Stimulated activated CD8-positive, alpha-beta memory T cell treated with anti-CD3 and anti-CD28 coated beads, Interleukin-7, amount 100 ng/mL, for 24 hours (primary cell): ENCODE data around the gene PCBP4.

Experiments used
- DNase-seq: peaks from one replicate; pipeline ENCODE4 v3.0.0-alpha.2; 2020; ENCODE audit warnings: low read depth

PCBP4 gene

DNA sequence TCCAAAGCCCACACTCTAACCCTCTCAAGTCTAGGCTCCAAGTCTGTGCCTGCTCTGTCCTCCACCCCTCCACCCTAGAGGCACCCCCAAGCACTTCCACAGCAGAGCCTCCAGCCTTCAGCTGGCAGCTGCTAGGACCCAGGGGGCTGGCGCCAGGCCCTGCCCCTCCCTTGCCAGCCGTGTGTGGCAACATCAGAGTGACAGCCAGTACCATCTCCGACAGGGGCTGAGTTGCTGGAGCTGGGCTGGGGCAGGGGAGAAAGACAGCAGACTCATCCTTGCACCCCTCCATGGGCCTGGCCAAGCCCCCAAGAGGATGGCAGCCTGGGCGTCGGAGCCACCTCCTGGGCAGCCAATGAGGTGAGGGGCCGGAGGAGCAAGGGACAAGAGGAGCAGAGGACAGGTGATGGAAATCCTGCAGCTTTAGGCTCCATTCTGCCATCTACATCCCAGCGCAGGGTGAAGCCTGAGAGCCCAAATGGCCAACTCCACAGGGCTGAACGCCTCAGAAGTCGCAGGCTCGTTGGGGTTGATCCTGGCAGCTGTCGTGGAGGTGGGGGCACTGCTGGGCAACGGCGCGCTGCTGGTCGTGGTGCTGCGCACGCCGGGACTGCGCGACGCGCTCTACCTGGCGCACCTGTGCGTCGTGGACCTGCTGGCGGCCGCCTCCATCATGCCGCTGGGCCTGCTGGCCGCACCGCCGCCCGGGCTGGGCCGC, 11.9 kb downstream of the PCBP4 start, which contains the start of gene GPR62:
Gene GPR62 (plus strand): TSS at position 207 of the 718 bp plus-strand sequence. CDS start 272 bp downstream, at position 479.
- no peak for DNase-seq

DNA sequence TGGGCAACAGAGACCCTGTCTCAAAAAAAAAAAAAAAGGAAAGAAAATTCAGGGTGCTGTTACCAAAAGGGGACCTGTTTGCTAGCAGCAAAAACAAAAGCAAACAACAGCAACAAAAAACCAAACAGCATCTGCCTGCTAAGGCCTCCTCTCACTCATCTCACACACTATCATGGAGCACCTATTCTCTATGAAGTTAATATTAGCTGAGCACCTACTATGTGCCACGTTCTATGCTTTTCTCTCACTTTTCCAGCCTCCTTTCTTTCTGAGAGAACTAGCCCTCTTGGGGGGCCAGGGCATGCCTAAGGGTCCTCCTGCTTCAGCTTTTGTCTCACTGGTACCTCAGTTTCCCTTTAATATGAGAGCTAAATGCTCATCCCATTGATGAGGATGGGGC, 12.5 kb downstream of the PCBP4 start:
- no peak for DNase-seq

DNA sequence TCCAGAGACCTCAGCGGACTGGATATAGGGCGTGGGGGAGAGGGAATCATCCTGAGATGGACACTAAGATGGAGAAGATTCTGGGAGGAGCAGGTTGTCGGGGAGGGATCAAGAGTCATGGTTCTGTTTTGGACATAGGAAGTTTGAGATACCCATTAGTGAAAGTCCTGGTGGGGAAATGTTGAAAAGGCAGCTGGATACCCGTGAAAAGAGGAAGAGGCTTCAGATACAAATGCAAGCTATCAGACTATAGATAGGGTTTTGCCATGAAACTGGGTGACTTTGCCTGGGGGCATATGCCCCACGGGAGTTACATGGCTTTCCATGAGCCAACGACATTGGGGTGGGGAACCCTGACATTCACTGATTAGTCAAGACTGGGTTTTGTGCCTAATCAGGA, 13.1 kb downstream of the PCBP4 start:
- no peak for DNase-seq

DNA sequence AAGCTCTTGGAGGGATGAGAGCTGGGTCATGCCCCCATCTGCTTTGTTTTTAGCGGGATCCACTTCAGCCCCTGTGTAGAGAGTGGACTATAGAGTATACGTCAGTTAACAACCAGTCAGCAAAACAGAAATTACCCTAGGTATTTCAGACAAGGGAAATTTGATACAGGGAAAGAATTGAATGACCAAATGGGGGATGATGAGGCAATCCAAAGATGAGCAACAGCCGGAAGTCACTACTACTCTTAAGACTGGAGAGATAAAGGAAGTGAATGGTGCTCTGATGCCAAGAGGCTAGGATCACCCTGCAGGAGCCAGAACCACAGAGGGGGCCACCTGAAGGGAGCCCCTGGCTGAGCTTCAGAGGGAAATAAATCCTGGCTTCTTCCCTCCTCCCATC, 13.8 kb downstream of the PCBP4 start:
- no peak for DNase-seq

DNA sequence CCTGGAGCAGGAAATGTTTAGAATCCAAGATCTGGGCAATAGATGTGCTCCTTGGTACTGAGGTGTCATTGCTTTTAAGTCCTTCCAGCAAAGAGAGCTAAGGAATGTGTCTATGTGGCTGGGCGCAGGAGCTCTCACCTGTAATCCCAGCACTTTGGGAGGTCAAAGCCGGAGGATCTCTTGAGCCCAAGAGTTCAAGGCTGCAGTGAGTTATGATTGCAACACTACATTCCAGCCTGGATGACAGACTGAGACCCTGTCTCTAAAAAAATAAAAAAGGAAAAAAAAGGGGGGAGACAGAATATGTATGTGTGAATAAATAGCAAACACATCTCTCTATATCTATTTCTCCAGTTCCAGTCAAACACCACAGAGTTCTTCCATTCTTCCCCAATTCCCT, 16.4 kb downstream of the PCBP4 start:
- DNase-seq = no peak

DNA sequence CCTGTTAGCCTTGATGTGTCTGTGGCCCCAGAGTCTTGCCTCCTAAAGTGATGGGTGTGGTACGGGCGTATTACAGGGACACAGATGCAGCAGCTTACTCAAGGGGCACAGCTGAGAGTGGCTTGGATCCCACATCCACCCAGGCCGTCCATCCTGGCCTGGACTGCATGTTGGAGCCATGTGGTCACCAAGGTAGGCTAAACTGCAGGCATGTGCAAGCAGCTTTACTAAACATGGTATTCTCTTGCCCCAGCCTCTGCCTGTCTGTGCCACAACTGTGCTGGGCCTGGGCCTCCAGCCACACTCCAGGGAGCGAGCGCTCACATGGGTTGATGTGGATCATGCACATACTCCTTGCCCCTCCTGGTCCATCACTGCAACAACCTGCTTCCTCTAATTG, 18.1 kb downstream of the PCBP4 start:
- no peak for DNase-seq

DNA sequence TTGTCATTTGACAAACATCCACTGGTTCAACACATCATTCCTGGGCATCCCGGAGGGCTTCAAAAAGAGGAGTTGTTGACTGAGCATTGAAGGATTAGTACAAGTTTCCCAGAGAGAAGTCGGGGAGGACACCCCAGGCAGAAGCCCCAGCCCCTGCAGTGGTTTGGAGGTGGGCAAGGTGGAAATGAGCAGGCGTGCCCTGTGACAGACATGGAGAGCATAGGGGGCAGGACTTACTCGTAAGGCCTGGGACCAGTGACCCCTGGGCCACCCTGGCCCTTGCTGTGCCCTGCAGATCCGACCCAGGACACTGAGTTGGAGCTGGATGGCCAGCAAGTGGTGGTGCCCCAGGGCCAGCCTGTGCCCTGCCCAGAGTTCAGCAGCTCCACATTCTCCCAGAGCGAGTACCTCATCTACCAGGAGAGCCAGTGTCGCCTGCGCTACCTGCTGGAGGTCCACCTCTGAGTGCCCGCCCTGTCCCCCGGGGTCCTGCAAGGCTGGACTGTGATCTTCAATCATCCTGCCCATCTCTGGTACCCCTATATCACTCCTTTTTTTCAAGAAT, 19.2 kb downstream of the PCBP4 start:
- DNase-seq = no peak

DNA sequence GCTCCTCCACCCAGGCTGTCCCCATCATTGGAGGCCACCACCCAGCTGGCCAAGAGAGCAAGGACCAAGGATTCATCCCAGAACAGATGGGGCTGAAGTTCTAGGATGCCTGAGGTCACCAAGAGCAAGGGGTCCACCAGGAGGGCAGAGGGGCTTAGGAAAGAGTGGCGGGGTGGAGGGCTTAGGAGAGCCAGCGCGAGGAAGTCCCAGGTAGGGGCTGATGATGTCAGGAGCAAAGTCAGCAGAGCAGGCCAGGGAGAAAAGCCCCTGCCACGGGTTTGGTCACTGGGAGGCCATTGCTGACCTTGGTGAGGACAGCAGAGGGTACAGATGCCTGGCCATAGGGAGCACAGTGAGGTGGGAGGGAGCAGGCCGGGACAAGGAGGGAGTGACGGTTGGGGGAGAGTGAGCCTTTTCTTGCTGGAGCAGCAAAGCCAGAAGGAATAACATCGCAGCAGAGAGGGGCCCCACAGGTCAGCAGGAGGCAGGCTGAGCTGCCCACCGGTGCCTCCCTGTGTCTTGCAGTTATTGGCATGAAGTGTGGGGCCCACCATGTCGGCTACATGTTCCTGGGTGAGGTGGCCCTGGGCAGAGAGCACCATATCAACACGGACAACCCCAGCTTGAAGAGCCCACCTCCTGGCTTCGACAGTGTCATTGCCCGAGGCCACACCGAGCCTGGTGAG, 19.9 kb downstream of the PCBP4 start:
- DNase-seq = no peak

DNA sequence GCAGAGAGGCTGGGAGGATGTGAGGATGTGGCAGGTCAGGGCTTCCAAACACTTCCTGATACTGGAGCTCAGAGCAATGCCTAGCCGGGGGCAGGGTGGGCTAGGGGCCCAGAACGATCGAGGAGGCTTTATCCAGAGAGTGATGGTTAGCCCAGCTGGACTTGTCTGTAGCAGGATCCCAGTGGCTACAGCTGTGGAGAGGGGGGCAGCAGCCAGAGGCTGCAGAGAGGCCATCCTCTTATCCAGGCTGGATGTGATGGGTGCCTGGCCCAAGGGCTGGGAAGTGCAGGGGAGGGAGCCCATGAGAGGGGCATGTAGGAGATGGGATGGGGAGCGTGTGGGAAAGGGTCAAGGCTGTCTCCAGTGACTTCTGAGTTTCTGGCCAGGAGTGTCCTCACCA, 20.5 kb downstream of the PCBP4 start:
- no peak for DNase-seq

DNA sequence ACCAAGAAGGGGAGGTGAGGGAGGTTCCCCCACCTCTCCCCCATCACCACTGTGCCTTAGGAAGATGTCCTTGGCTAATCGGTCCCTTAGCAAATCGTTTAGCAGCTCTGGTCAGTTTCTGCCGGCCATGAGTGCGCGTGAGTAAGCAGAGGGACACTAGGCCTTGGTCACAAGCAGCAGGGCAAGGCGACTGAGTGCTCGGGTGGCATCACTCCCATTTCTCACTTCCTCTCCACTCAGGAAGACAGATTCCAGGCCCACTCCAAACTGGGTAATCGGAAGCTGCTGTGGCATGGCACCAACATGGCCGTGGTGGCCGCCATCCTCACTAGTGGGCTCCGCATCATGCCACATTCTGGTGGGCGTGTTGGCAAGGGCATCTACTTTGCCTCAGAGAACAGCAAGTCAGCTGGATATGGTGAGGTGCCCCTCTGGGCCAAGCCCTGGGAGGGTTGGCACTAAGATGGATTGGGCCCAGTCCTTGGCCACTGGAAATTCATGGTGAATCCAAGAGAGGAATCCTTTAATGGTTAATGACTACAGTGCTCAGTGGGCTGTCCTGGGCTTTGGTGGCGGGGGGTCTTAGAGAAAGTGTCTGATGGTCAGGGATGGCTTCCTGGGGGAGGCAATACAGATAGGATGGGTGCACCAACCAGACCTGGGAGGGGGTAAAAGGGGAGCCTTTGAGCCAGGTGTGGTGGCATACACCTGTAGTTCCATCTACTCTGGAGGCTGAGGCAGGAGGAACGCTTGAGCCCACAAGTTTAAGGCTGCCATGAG, 21.1 kb downstream of the PCBP4 start:
- no peak for DNase-seq

DNA sequence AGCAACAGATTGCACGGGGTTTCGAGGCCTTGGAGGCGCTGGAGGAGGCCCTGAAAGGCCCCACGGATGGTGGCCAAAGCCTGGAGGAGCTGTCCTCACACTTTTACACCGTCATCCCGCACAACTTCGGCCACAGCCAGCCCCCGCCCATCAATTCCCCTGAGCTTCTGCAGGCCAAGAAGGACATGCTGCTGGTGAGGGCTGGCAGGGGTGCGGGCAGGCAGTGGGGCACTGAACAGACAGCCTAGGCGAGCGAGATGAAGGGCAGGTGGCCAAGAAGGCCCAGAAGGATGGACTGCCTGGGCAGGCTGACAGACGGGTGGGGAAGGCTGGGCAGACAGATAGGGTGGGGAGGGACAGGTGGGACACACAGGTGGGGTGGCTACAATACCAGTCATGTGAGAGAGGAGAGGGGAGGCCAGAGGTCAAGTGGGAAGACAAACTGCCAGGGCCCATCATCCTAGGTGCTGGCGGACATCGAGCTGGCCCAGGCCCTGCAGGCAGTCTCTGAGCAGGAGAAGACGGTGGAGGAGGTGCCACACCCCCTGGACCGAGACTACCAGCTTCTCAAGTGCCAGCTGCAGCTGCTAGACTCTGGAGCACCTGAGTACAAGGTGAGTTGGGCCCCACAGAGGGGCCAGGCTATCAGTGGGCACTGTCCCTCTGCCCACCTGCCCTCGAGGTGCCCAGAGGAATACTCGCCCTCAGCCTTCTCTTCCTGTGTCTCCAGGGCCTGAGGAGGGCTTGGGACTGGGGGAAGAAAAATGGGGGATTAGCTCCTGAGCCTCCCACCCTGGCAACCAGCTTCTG, 22.0 kb downstream of the PCBP4 start:
- DNase-seq = no peak

DNA sequence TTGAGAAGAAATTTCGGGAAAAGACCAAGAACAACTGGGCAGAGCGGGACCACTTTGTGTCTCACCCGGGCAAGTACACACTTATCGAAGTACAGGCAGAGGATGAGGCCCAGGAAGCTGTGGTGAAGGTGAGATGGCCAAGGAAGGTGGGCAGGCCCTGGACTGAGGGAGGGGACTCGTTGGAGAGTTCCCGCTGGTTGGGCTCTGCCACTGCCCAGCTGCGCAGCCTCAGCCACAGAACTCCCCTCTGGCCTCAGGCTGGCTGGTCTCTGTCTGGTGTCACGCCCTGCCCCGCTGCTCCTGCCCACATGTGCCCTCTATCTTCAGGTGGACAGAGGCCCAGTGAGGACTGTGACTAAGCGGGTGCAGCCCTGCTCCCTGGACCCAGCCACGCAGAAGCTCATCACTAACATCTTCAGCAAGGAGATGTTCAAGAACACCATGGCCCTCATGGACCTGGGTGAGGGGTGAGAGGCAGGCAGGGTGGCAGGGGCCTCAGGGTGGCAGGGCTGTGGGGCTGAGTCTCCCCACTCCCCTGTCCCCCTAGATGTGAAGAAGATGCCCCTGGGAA, 22.7 kb downstream of the PCBP4 start:
- DNase-seq = no peak

DNA sequence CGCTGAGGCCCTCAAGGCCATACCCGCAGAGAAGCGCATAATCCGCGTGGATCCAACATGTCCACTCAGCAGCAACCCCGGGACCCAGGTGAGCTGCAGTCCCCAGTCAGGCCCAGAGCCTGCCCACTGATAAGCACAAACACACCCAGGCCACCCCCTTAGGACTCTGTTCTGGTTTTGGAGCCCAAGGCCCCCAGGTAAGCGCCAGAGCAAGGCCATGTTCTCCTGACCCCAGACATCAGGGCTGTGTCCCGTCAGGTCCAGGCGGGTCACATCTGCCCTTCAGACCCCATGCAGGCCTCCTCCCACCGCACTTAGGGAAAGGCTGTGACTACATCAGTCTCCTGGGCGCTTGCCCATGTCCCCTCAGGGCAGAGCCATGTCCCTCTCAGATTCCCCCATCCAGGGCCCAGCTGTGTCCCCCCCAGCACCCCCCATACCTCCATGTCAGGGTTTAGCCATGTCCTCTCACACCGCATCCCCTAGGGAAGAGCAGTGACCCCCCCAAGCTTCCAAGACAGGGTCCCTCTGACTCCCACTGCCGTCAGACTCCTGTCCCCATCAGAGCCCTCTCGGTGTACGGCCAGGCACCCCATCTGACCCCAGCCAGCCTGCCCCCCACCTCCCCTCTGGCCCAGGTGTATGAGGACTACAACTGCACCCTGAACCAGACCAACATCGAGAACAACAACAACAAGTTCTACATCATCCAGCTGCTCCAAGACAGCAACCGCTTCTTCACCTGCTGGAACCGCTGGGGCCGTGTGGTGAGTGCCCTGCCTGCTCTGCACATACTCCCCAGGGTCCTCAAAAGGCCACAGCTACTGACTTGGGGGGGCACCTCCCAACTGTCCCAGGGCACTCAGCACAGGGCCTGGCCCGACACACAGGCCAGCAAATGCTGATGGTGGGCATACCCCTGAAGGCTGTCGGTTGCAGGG, 23.5 kb downstream of the PCBP4 start:
- DNase-seq = no peak

DNA sequence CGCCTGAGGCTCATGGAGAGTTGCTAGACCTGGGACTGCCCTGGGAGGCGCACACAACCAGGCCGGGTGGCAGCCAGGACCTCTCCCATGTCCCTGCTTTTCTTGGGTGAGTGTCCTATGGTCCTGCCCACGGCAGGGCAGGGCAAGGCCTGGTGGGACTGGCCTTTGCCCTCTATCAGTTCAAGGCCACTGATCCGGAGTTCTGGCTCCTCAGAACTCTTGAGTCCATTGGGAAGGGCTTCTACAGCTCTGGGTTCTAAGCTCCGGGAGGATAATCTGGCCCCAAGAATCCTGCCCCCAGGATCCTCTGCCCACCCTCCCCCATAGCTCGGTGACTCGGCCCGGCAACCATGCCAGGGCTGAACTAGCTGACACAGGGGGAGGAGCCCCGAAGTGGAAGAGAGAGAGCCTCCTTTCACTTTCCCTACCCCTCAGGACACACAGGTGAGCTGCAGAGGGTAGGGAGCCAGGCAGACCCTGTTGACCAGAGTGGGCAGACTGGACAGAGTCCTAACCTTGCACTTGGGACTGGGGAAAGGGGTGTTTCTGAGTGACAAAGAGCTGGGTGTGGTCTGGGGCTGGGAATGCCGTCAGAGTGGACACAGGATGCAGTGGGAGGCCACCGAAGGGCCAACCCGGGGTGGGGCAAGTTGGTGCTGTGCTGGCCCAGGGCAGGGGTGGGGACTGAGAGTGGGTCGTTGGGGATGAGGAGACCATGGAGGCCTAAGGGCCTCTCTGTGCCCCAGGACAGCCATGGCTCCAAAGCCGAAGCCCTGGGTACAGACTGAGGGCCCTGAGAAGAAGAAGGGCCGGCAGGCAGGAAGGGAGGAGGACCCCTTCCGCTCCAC, 24.4 kb downstream of the PCBP4 start:
- DNase-seq = no peak

DNA sequence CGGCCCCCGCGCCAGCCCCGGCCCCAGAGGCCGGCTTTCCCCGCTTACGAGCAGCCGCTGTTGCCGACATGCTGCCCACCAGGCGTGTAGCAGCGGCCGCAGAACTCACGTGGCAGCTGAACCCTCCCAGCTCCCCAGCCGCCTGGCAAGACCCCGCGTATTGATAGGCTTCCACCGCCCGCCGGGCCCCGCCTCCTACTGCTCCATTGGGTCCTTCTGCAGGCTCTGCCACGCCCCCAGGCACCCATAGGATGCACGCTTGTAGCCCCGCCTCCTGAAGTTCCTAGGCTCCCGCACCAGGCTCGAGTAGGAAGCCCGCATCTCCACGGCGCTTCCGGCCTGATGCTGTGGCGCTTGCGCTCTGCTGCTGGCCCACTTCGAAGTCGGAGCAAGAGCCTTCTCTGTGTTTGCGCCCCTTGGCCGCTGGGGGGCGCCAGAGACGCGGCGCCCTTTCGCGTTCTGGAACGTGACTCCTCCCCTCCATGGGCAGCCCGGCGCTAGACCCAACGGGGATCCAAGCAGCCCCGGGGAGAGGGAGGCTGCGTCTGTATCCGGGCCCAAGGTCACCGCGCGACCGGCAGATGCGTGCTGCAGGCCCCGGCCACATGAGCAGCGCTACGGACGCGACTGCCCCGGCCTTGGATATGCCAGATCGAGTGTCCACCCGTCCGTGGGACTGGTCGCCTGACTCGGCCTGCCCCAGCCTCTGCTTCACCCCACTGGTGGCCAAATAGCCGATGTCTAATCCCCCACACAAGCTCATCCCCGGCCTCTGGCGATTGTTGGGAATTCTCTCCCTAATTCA, 25.3 kb downstream of the PCBP4 start, which contains the start of the genes PARP3 and RRP9:
Gene PARP3 (plus strand): TSS at position 566 of the 805 bp plus-strand sequence. CDS start 993 bp downstream, outside the sequence.
Gene RRP9 (minus strand): TSS at position 107 of the 805 bp plus-strand sequence. CDS start 37 bp downstream, at position 70.
- DNase-seq = peak; percentile 99

DNA sequence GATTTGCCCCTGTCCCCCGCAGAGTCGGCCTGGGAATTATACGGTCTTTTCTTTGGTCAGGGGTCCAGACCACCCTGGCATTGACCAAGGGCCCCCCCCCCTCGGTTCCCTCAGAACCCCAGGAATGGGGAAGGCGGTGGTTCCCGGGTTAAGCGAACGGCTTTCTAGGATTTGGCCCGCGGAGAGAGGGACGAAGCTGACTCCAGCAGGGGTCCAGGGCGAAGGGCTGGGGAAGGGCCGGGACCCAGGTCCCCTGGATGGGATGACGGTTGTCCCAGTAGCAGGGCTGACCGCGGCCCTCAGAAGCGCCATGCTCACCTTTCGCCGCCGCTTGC, 25.8 kb downstream of the PCBP4 start:
- no peak for DNase-seq

DNA sequence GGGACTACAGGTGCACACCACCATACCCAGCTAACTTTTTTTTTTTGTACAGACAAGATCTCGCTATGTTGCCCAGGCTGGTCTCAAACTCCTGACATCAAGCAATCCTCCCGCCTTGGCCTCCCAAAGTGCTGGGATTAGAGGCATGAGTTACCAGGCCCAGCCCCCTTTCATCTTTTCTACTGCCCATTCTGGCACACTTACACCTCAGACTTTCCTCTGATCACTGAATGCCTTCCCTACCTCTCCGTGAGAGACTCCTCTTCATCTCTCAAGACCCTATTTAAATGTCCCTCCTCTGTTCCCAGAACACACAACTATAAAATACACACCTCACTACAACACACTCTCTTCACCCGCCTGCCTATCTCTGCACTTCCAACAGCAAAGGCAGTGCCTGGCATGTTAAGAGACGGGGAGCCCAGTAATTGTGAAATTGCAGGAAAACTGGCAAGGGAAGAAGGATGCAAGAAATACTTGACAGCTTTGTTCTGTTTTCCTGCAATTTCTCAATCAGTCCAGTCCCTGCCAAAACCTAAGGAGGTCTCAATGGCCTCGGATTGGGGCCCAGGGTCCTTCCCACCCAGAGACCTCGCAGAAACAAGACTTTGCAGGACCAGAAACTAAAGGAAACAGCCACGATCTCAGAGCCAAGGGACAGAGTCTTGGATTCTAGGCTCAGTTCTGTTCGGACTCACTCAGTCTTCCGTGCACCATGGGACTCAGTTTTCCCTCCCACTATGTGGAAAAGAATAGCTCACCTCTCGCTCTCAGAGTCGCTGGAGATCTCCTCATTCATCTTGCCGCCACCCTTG, 26.4 kb downstream of the PCBP4 start:
- no peak for DNase-seq
